OCI-LY1 (cell line): Measurements from ENCODE around the gene RDH13.

Experiments
- EZH2 ChIP-seq: fragments of 200-600 bp; sonication (generic), shearing (Covaris generic); IDR thresholded peaks from 2 replicates; pipeline ENCODE4 v1.8.0; 2017; ENCODE audit warnings: borderline replicate concordance, mixed run types, mild to moderate bottlenecking, antibody characterized with exemption, low read length, moderate library complexity, mixed read lengths
- TF ChIP-seq, protein P1 (sequence below): fragments of 200-600 bp; sonication (generic), shearing (Covaris generic); IDR thresholded peaks from 2 replicates; pipeline ENCODE4 v1.5.1; 2017; ENCODE audit warnings: mild to moderate bottlenecking, antibody characterized with exemption, low read length, moderate library complexity, mixed read lengths

DNA sequence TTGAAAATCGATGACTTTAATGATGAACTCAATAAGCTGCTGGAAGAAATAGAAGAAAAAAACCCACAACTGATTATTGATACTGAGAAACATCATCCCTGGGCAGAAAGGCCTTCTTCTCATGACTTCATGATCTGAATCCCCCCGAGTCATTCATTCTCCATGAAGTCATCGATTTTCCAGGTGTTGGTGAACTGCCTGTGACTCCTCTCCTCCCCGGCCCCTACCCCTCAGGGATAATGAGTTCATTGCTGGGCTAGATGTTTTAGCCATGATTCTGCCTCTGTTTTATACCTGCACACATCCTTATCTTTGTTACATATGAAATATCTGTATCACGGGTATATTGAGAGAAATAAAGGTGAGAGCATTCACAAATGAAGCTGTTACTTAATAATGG lies 62.2 kb downstream of the RDH13 start:
- TF ChIP-seq, protein P1, sequence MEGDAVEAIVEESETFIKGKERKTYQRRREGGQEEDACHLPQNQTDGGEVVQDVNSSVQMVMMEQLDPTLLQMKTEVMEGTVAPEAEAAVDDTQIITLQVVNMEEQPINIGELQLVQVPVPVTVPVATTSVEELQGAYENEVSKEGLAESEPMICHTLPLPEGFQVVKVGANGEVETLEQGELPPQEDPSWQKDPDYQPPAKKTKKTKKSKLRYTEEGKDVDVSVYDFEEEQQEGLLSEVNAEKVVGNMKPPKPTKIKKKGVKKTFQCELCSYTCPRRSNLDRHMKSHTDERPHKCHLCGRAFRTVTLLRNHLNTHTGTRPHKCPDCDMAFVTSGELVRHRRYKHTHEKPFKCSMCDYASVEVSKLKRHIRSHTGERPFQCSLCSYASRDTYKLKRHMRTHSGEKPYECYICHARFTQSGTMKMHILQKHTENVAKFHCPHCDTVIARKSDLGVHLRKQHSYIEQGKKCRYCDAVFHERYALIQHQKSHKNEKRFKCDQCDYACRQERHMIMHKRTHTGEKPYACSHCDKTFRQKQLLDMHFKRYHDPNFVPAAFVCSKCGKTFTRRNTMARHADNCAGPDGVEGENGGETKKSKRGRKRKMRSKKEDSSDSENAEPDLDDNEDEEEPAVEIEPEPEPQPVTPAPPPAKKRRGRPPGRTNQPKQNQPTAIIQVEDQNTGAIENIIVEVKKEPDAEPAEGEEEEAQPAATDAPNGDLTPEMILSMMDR, result no peak
- TF ChIP-seq EZH2, result no peak
